MG63 (cell line): Measurements from ENCODE around the gene DDX54. TPM values are rescaled to one million over a fixed set of nuclear protein-coding genes. Genes with fewer than 3 reads are reported as not detected.

ENCODE experiments used
- DNase-seq: peaks from one replicate; pipeline ENCODE4 v3.0.0-alpha.2; 2020
- H3K27me3 ChIP-seq: fragments of 250-450 bp; sonication (Bioruptor Pico); 2 replicates; pipeline ENCODE4 v1.5.1; 2020; ENCODE audit warnings: mild to moderate bottlenecking, moderate library complexity
- H3K36me3 ChIP-seq: fragments of 250-450 bp; sonication (Bioruptor Pico); 2 replicates; pipeline ENCODE4 v1.5.1; 2020; ENCODE audit warnings: mild to moderate bottlenecking, moderate library complexity
- H3K4me3 ChIP-seq: fragments of 250-450 bp; sonication (Bioruptor Pico); 2 replicates; pipeline ENCODE4 v1.5.1; 2020; ENCODE audit warnings: mild to moderate bottlenecking, moderate library complexity
- H3K9me3 ChIP-seq: fragments of 250-450 bp; sonication (Bioruptor Pico); 2 replicates; pipeline ENCODE4 v1.5.1; 2020; ENCODE audit warnings: mild to moderate bottlenecking, moderate library complexity
- total RNA-seq: library from RNA; depleted of rRNA; stranded (reverse); fragments of >200 nt; shearing (Covaris generic); gene quantifications from 2 replicates; pipeline ENCODE4 v1.2.3, GENCODE V29; 2014; ENCODE audit warnings: low replicate concordance; rRNA removed

The DDX54 gene
- total RNA-seq, 1 experiment from 2014 or later, result 80.5 TPM

- DNase-seq, result no peak
- Histone ChIP-seq H3K27me3 (no peaks in the 10 kb centered on the region), H3K4me3 (no peak overlapping the region), H3K9me3 (no peaks in the 10 kb centered on the region), H3K36me3 (no peaks in the 10 kb centered on the region)
Observed at GRCh38 chr12:113109360-113109759, 75.9 kb downstream of the DDX54 start.

GRCh38 chr12:113108308-113108707 is 77.0 kb downstream of the DDX54 start:
- no peak overlapping the region for H3K4me3 ChIP-seq
- DNase-seq, result no peak
- no peaks in the 10 kb centered on the region for H3K9me3 ChIP-seq
- H3K36me3 ChIP-seq, result no peaks in the 10 kb centered on the region
- no peaks in the 10 kb centered on the region for H3K27me3 ChIP-seq

Other genes with a start within 250 kb of the DDX54 start
- 8.6 and 12.5 TPM in 2 replicates for gene OAS3, start 247.0 kb downstream of the DDX54 start, total RNA-seq
- gene OAS2, start 207.0 kb downstream of the DDX54 start, total RNA-seq, result 6.0 and 22.3 TPM in 2 replicates
- not detected in 2 replicates for gene DTX1, start 128.7 kb downstream of the DDX54 start, total RNA-seq
- not detected in 2 replicates for gene RASAL1, start 49.7 kb downstream of the DDX54 start, total RNA-seq
- not detected in 2 replicates for gene CFAP73, start 35.8 kb downstream of the DDX54 start, total RNA-seq
- 34.4 and 38.6 TPM in 2 replicates for gene RITA1, start 243 bp upstream of the DDX54 start, total RNA-seq
- 3.9 and 5.4 TPM in 2 replicates for gene TPCN1, start 36.0 kb upstream of the DDX54 start, total RNA-seq
- gene SLC8B1, start 149.6 kb upstream of the DDX54 start, total RNA-seq, result 8.7 and 11.6 TPM in 2 replicates
- 5.2 and 6.8 TPM in 2 replicates for gene PLBD2, start 173.1 kb upstream of the DDX54 start, total RNA-seq
- not detected in 2 replicates for gene SDS, start 218.4 kb upstream of the DDX54 start, total RNA-seq
- gene SDSL, start 236.9 kb upstream of the DDX54 start, total RNA-seq, result 11.0 and 54.2 TPM in 2 replicates